ENCODE measurements around the gene CTNNBL1.
"Not testable (repeated sequence)": the region's sequence is repeated elsewhere in the genome, so short reads cannot be mapped to it uniquely, and the experiment has no call there.

DNA sequence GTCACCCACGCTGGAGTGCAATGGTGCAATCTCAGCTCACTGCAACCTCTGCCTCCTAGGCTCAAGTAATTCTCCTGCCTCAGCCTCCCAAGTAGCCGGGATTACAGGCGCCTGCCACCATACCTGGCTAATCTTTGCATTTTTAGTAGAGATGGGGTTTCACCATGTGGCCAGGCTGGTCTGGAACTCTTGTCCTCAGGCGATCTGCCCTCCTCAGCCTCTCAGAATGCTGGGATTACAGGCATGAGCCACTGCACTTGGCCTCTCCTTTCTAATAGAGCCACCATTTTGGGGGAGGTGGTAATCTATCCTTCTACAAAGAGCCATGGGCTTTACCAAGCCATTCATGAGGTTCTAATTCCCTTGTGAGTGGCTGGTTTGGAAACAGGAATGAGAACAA is 14.1 kb upstream of the CTNNBL1 start:
- TF ChIP-seq, protein P1, sequence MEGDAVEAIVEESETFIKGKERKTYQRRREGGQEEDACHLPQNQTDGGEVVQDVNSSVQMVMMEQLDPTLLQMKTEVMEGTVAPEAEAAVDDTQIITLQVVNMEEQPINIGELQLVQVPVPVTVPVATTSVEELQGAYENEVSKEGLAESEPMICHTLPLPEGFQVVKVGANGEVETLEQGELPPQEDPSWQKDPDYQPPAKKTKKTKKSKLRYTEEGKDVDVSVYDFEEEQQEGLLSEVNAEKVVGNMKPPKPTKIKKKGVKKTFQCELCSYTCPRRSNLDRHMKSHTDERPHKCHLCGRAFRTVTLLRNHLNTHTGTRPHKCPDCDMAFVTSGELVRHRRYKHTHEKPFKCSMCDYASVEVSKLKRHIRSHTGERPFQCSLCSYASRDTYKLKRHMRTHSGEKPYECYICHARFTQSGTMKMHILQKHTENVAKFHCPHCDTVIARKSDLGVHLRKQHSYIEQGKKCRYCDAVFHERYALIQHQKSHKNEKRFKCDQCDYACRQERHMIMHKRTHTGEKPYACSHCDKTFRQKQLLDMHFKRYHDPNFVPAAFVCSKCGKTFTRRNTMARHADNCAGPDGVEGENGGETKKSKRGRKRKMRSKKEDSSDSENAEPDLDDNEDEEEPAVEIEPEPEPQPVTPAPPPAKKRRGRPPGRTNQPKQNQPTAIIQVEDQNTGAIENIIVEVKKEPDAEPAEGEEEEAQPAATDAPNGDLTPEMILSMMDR (IDR thresholded peaks at IDR 0.05): not testable (repeated sequence)
- not testable (repeated sequence) for TF ChIP-seq POLR2A (IDR thresholded peaks at IDR 0.05)

All from heart left ventricle (tissue), 13 donors.